DMS79 (cell line): ENCODE results near the gene ATP13A4.
"Not testable (repeated sequence)": the region's sequence is repeated elsewhere in the genome, so short reads cannot be mapped to it uniquely, and the experiment has no call there.

Experiments used
- DNase-seq: peaks from one replicate; lab custom pipeline; 2025; lab: John Stamatoyannopoulos, UW

Gene ATP13A4

GRCh38 chr3:193556841-193557240 is 2.1 kb upstream of the ATP13A4 start:
- no peak for DNase-seq

GRCh38 chr3:193553586-193553985 is 1.1 kb downstream of the ATP13A4 start:
- DNase-seq, result no peak

- no peak for DNase-seq
Observed at GRCh38 chr3:193552923-193553322, 1.8 kb downstream of the ATP13A4 start.

- DNase-seq, result no peak
Observed at GRCh38 chr3:193548406-193548805, 6.3 kb downstream of the ATP13A4 start.

DNA sequence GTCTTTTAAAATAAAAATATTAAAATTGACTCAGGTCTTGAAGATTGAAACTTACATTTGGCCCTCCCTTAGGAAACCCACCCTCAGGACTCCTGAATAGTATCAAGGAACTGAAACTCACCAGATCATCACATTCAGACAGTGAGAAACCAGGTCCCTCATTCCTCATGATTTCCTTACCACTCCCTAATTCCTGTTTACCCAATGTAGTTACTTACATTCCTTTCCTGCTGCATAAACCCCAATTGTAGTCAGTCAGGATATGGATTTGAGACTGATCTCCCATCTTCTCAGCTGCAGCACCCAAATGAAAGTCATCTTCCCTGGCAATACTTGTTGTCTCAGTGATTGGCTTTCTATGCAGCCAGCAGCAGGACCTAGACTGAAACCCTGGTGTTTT is 8.6 kb downstream of the ATP13A4 start:
- no peak for DNase-seq

- no peak for DNase-seq
Observed at GRCh38 chr3:193545304-193545703, 9.4 kb downstream of the ATP13A4 start.

GRCh38 chr3:193544289-193544688 is 10.4 kb downstream of the ATP13A4 start:
- DNase-seq, result no peak

DNA sequence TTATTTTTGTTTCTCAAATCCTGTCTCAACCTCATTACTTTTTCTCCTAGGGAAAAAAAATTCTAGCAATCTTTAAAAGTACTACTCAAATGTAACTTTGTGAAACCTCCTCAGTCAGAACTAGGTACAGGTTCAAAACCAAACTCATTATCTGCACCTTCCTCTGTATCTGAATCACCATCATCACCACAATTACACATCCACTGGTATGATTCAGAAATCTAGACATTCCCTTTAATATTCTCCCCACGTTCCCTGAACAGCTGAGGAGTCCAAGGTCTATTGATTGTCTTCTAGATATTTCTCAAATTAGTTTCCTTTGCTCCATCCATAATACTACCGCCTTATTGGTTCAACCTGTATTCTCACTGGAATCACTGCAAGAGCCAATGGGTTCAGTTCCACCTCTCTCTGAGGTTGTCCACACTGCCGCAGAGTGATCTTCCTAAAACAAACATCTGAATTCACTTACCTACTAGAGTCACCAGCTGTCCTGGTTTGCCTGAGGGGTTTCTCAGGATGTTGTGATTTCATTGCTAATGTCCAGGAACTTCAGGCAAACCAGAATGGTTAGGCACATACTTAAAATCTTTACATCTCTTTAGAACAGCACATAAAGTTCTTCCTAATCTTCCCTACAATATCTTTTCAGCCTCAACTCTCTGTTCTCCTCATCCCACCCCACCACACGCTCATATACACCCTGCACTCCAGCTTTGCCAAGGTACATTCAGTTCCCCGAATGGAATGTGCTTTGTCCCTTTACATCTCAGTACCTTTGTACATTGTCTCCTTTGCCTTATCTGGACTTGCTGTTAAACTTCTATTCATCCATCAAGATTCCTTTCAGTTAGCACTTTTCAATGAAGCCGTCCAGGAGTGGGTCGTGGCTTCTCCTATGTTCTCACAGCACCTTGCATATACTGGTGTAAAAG is 24.2 kb downstream of the ATP13A4 start:
- no peak for DNase-seq

DNA sequence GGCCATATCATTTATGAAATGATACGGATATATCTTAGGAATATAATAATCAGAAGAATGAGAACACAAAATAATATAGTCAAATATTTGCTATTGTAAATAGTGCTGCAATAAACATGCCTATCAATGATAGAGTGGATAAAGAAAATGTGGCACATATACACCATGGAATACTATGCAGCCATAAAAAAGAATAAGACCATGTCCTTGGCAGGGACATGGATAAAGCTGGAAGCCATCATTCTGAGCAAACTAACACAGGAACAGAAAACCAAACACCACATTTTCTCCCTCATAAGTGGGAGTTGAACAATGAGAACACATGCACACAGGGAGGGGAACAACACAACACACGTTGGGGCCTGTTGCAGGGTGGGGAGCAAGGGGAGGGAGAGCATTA is 28.6 kb downstream of the ATP13A4 start:
- not testable (repeated sequence) for DNase-seq

DNA sequence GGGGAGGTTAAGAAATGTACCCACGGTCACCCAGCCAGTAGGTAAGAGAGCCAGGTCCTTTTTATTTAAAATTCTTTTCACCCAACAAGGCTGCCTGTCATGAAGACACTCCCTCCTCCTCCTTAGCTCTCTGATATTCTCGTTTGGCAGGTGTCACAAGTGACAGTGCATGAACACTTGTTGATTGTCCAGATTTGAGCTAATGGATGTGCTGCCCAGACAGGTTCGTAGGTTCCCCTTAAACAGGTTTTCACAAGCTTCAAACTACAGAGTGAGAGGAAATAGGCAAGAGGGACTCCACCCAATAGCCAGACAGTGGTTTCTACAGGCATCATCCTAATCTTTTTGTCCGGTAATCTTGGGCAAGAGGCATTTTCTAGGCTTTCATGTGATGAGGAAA is 32.2 kb downstream of the ATP13A4 start:
- DNase-seq, result no peak

- no peak for DNase-seq
Observed at GRCh38 chr3:193520738-193521137, 34.0 kb downstream of the ATP13A4 start.

DNA sequence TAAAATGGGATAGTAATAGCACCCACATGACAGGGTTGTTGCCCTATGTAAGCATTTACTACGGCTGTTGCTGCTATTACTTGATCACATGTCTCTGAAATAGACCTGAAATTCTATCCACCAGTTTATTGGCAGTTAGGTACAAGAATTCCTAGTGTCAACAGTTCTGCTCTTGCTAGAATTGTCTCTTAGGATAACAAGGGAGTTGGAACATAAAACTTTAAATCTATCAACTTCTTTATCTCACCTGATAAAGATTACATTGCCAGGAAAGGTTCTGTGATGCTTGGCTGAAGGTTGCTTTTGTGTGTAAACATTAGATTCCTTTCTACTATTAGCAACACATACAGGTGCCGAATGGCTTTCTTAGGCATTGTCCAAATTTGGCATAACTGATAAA is 38.7 kb downstream of the ATP13A4 start:
- DNase-seq, result no peak

- DNase-seq, result no peak
Observed at GRCh38 chr3:193510154-193510553, 44.5 kb downstream of the ATP13A4 start.

DNA sequence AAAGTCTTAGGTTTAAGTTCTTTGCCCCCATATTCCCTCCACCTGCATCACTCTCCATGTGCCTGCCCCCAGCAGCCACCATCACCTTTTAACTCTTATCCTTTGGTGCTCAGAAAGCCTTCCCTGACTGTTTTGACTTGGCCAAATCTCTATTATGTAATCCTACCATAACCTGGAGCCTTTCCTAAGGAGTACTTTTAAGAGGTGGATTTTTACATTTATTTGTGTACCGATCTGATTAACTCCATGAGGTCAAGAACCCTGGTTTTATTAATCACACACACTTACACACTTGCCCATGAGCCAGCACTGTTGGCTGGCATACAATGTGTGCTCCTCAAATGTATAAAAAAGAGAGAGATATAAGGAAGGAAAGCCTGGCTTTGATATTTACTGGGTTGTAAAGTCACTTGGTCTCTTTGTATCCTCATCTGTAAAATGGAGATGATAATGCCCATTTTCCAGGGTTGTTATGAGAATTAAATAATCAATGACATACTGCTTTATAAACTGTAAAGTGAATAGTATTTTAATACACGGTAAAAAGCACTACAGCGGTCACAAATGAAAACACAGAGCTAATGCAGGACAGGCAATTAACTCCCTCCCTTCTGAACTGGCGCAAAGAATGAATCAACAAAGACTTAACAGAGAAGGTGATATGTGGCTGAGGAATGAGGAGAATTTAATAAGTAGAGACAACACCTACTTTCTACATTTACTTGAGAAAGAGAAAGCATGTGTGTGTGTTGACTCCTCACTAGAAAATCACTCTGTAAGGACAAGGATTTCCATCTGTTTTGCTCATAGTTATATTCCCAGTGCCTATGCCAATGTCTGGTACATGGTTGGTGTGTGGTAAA is 45.4 kb downstream of the ATP13A4 start:
- no peak for DNase-seq

GRCh38 chr3:193508108-193508507 is 46.6 kb downstream of the ATP13A4 start:
- no peak for DNase-seq

- no peak for DNase-seq
Observed at GRCh38 chr3:193507566-193507965, 47.1 kb downstream of the ATP13A4 start.

DNA sequence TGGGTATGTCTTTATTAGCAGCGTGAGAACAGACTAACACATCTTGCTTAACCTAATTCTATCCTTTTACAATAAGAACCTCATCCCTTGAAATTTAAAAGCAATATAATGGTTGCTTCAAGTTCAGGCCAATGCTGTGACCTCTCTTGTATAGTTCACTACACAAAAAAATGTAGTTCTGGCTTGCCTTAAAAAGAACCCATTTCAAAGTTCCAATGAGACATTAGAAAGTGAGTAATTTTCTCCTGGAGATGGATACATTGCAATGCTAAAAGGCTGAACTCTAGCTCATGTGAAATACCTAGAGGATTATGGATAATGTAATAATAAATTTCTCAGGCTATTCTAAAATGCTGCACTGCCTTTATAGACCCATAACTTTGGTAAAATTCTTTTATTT is 47.8 kb downstream of the ATP13A4 start:
- DNase-seq, result no peak

DNA sequence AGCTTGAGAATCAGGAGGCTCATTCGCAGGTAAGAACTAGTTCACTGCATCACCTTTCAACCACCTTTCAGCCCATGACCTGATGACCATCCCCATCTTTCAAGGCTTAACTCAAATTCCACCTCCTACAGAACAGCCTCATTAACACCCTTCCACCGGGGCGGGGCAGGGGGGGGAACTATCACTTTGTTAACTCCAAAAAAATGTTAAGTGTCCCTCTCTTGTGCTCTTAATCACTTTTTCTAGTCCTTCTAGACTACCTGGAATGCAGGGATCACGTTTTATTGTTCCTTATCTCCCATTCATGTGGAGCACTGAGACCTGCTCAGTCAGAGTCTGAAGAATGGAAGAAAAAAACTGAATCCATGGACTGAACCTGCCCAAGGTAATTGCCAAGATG is 51.8 kb downstream of the ATP13A4 start:
- no peak for DNase-seq

GRCh38 chr3:193499801-193500485 is 54.8 kb downstream of the ATP13A4 start:
- DNase-seq, result no peak

DNA sequence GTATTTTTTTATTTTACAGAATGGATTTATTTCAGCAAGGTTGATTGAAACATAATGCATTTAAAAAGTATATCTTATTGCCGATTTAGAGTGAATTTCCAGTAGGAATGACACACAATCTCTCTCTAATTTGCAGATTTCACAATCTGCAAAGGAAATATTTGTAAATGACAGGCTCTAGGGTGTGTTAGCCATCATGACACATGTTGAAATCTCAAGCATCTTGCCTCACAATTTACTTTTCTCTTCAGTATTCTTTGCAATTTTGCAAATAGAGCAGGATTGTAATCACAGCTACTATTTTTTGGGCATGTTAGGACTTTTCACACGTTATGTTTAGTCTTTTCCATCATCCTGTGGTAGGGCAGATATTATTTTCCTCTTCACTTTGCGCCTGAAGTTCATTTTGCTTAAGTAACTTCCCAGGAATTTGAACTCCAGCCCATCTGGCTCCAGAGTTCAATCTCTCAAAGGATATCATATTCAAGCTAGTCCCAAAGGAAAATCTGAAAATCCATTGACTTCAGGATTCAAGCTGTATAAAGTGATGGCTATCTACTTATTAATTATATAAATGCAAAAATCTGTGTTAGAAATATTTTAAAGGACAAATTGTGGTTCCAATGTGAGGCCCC is 55.4 kb downstream of the ATP13A4 start:
- no peak for DNase-seq

- no peak for DNase-seq
Observed at GRCh38 chr3:193498215-193498614, 56.5 kb downstream of the ATP13A4 start.

DNA sequence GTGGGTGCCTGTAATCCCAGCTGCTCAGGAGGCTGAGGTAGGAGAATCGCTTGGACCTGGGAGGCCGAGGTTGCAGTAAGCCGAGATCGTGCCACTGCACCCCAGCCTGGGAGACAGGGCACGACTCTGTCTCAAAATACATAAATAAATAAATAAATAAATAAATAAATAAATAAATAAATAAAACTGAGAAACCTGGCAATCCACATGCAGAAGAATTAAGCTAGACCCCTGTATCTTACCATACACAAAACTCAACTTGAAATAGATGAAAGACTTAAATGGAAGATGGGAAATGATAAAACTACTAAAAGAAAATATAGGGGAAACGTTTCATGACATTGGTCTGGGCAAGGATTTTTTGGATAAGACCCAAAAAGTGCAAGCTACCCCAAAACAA is 58.0 kb downstream of the ATP13A4 start:
- no peak for DNase-seq
